K562 (cell line): ENCODE measurements around the gene PDE6B. TPM values are rescaled to one million over a fixed set of nuclear protein-coding genes. Genes with fewer than 3 reads are reported as not detected.

Experiments used
- CAMTA2 ChIP-seq: fragments of 250-450 bp; sonication (Bioruptor Pico); conservative IDR thresholded peaks from 2 replicates; pipeline ENCODE4 v1.5.1; 2022
- CHD2 ChIP-seq: IDR thresholded peaks from 2 replicates; pipeline ENCODE4 v1.6.1; 2011; ENCODE audit warnings: low read depth, low read length
- ETV1 ChIP-seq: fragments of 450-650 bp; conservative IDR thresholded peaks from 2 replicates; pipeline ENCODE4 v1.6.1; 2016; ENCODE audit warnings: missing genetic modification characterization, control low read depth, low read depth, missing compliant biosample characterization
- KDM1A ChIP-seq, 2 experiments: fragments of 450-650 bp; IDR thresholded peaks; 2 replicates each; pipeline ENCODE4 v1.6.1; 2016; ENCODE audit warnings: mild to moderate bottlenecking in 2 of 2
- MBD2 ChIP-seq: sonication (generic); IDR thresholded peaks from 2 replicates; pipeline ENCODE4 v1.6.1; 2016; ENCODE audit warnings: low read depth, borderline replicate concordance
- NFATC3 ChIP-seq: fragments of 450-650 bp; IDR thresholded peaks from 2 replicates; pipeline ENCODE4 v1.6.1; 2017; ENCODE audit warnings: mild to moderate bottlenecking
- NR2F6 ChIP-seq: fragments of 450-650 bp; formaldehyde crosslinking; IDR thresholded peaks from 2 replicates; pipeline ENCODE4 v1.4.0; 2020; ENCODE audit warnings: mild to moderate bottlenecking
- OTX1 ChIP-seq: fragments of 450-650 bp; formaldehyde crosslinking; IDR thresholded peaks from 2 replicates; pipeline ENCODE4 v1.4.0; 2022; ENCODE audit warnings: mild to moderate bottlenecking
- PTTG1 ChIP-seq: fragments of 450-650 bp; IDR thresholded peaks from 2 replicates; pipeline ENCODE4 v1.6.1; 2016; ENCODE audit warnings: low read depth, mild to moderate bottlenecking, missing genetic modification characterization, missing compliant biosample characterization
- RBBP5 ChIP-seq: fragments of 200-600 bp; sonication (generic); IDR thresholded peaks from 2 replicates; pipeline ENCODE4 v1.6.1; 2012; ENCODE audit warnings: borderline replicate concordance, mild to moderate bottlenecking, low read length, control low read depth, inconsistent platforms; ENCODE audit not compliant: insufficient read depth, poor library complexity, severe bottlenecking
- RUNX1 ChIP-seq: sonication (generic); IDR thresholded peaks from 2 replicates; pipeline ENCODE4 v1.6.1; 2016; ENCODE audit warnings: antibody characterized with exemption, low read depth
- TAF15 ChIP-seq: fragments of 200-400 bp; formaldehyde crosslinking; IDR thresholded peaks from 2 replicates; pipeline ENCODE4 v1.6.1; 2017; ENCODE audit warnings: mild to moderate bottlenecking, low read depth, low read length, moderate library complexity
- TSC22D4 ChIP-seq: fragments of 450-650 bp; IDR thresholded peaks from 2 replicates; pipeline ENCODE4 v1.6.1; 2016; ENCODE audit warnings: missing genetic modification characterization, missing biosample characterization, control low read depth
- WHSC1 ChIP-seq: IDR thresholded peaks from one replicate; pipeline ENCODE4 v1.6.1; 2012; ENCODE audit warnings: low read length, control low read depth, inconsistent platforms
- ZNF165 ChIP-seq: fragments of 250-450 bp; sonication (Bioruptor Pico); IDR thresholded peaks from 2 replicates; pipeline ENCODE4 v1.4.0; 2020; ENCODE audit warnings: borderline replicate concordance
- ZNF184 ChIP-seq: sonication (generic); formaldehyde crosslinking; IDR thresholded peaks from 2 replicates; pipeline ENCODE4 v1.5.0; 2020; ENCODE audit warnings: missing genetic modification reagents
- ZNF224 ChIP-seq: sonication (generic); formaldehyde crosslinking; IDR thresholded peaks from 2 replicates; pipeline ENCODE4 v1.8.0; 2022; ENCODE audit warnings: mild to moderate bottlenecking, missing genetic modification reagents
- ZNF696 ChIP-seq: fragments of 250-450 bp; sonication (Bioruptor Pico); conservative IDR thresholded peaks from 2 replicates; pipeline ENCODE4 v1.4.0; 2020; ENCODE audit warnings: mild to moderate bottlenecking, moderate library complexity
- polyA plus RNA-seq, 8 experiments: library from polyadenylated mRNA; depleted of rRNA in 4 of 8; stranded (reverse) in 5 of 8; unstranded in 3 of 8; fragments of >200 nt; fragmentation: Nextera tagmentation in 2 of 8; fragmentation: Illumina TruSeq in 1 of 8; extraction: Ambion mirVana in 2 of 8; extraction: Trizol in 1 of 8; gene quantifications; 2 replicates each; pipeline versions ENCODE4 v1.2.1 to v1.2.3, GENCODE V29; 2011 to 2014; ENCODE audit warnings: inconsistent platforms in 1 of 8, missing spikeins in 1 of 8
- total RNA-seq, 7 experiments: library from RNA; depleted of rRNA in 6 of 7; stranded (reverse); fragments of >200 nt in 6 of 7; fragmentation: Illumina TruSeq in 2 of 7; extraction: Trizol in 2 of 7; gene quantifications; 2 replicates each; pipeline versions ENCODE4 v1.2.1 to v1.2.3, GENCODE V29; 2011 to 2021; ENCODE audit warnings: low replicate concordance in 1 of 7
- TF ChIP-seq, protein P1 (sequence below): sonication (generic); formaldehyde crosslinking; IDR thresholded peaks from 2 replicates; pipeline ENCODE4 v1.8.0; 2022; ENCODE audit warnings: mild to moderate bottlenecking, missing genetic modification reagents
- TF ChIP-seq, protein P2 (sequence below): sonication (generic); formaldehyde crosslinking; IDR thresholded peaks from 2 replicates; pipeline ENCODE4 v1.8.0; 2022; ENCODE audit warnings: mild to moderate bottlenecking, low read depth, missing genetic modification reagents
- TF ChIP-seq, protein P3 (sequence below): fragments of 450-650 bp; formaldehyde crosslinking; conservative IDR thresholded peaks from 2 replicates; pipeline ENCODE4 v1.4.0; 2022; ENCODE audit warnings: mild to moderate bottlenecking, missing genetic modification characterization
- TF ChIP-seq, protein P4 (sequence below): fragments of 450-650 bp; IDR thresholded peaks from 2 replicates; pipeline ENCODE4 v1.6.1; 2016; ENCODE audit warnings: missing biosample characterization, missing genetic modification characterization

PDE6B gene
- total and polyA plus RNA-seq, 9 of the 15 experiments (the other 6 are each of a cell fraction or from before 2014, with no cell fraction given): 0.04 TPM; not detected in 8

DNA sequence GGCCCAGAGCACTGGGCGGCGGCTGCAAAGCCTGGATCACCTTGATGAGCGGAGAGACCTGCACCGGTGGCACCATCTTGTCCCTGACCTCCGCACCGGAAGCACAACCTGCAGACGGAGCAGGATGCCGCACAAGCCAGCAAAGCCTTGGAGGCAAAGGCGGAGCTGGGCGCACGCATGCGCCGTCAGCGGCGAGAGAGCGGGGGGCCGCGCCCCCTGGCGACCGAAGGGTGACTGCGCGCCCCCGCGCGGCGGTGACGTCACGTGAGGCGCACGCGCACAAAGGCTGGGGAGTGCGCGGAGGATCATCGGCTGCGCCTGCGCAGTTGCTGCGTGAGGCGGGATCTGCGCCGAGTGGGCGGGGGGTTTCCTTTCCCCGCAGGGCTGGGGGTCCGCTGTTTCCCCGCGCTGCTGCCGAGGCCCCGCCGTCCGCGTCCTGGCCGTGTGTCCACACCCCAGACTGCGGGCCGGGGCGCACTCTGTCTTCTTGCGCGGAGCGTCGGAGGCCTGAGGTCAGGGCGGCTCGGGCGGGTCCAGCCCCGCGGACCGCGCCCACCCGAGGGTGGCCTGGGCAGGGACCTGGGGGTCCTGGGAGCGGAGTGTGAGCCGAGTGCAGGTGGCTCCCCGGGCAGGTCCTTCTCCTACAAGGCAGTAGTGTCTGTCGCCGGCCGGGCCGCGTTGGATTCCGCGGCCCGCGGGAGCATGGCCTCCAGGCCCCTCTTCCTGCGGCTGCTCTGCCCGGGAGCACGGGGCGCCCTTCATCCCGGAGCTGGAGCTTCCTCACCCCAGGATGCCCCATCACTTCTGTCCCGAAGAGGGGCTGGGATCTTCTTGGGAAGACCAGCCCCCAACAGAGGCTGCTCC, 49.0 kb downstream of the PDE6B start, which contains the start of the genes ATP5ME and MYL5 (continued):
- TF ChIP-seq, protein P1, sequence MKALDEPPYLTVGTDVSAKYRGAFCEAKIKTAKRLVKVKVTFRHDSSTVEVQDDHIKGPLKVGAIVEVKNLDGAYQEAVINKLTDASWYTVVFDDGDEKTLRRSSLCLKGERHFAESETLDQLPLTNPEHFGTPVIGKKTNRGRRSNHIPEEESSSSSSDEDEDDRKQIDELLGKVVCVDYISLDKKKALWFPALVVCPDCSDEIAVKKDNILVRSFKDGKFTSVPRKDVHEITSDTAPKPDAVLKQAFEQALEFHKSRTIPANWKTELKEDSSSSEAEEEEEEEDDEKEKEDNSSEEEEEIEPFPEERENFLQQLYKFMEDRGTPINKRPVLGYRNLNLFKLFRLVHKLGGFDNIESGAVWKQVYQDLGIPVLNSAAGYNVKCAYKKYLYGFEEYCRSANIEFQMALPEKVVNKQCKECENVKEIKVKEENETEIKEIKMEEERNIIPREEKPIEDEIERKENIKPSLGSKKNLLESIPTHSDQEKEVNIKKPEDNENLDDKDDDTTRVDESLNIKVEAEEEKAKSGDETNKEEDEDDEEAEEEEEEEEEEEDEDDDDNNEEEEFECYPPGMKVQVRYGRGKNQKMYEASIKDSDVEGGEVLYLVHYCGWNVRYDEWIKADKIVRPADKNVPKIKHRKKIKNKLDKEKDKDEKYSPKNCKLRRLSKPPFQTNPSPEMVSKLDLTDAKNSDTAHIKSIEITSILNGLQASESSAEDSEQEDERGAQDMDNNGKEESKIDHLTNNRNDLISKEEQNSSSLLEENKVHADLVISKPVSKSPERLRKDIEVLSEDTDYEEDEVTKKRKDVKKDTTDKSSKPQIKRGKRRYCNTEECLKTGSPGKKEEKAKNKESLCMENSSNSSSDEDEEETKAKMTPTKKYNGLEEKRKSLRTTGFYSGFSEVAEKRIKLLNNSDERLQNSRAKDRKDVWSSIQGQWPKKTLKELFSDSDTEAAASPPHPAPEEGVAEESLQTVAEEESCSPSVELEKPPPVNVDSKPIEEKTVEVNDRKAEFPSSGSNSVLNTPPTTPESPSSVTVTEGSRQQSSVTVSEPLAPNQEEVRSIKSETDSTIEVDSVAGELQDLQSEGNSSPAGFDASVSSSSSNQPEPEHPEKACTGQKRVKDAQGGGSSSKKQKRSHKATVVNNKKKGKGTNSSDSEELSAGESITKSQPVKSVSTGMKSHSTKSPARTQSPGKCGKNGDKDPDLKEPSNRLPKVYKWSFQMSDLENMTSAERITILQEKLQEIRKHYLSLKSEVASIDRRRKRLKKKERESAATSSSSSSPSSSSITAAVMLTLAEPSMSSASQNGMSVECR (CRISPR knock-in tag): no peak
- TF ChIP-seq CAMTA2 (CRISPR knock-in tag) (no peak), RUNX1 (no peak), WHSC1 (no peak), TAF15 (no peak), KDM1A (IDR thresholded peaks at IDR 0.05) (no peak), CHD2 (peak; percentile 33; the same call in 1 of the 2 replicates), ZNF165 (CRISPR knock-in tag) (no peak), NFATC3 (no peak), RBBP5 (peak; percentile 57), ZNF224 (no peak), ZNF184 (CRISPR knock-in tag) (no peak), NR2F6 (no peak), MBD2 (0 out of 2 replicates have a peak, but pooled peaks have one; percentile 48), TSC22D4 (tag) (no peak), OTX1 (CRISPR knock-in tag) (no peak), ETV1 (tag) (peak; percentile 68), PTTG1 (no peak), ZNF696 (CRISPR knock-in tag) (no peak)
- TF ChIP-seq, protein P2, sequence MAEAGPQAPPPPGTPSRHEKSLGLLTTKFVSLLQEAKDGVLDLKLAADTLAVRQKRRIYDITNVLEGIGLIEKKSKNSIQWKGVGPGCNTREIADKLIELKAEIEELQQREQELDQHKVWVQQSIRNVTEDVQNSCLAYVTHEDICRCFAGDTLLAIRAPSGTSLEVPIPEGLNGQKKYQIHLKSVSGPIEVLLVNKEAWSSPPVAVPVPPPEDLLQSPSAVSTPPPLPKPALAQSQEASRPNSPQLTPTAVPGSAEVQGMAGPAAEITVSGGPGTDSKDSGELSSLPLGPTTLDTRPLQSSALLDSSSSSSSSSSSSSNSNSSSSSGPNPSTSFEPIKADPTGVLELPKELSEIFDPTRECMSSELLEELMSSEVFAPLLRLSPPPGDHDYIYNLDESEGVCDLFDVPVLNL (CRISPR knock-in tag): no peak
- TF ChIP-seq, protein P3, sequence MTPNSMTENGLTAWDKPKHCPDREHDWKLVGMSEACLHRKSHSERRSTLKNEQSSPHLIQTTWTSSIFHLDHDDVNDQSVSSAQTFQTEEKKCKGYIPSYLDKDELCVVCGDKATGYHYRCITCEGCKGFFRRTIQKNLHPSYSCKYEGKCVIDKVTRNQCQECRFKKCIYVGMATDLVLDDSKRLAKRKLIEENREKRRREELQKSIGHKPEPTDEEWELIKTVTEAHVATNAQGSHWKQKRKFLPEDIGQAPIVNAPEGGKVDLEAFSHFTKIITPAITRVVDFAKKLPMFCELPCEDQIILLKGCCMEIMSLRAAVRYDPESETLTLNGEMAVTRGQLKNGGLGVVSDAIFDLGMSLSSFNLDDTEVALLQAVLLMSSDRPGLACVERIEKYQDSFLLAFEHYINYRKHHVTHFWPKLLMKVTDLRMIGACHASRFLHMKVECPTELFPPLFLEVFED (CRISPR knock-in tag): no peak
- TF ChIP-seq, protein P4, sequence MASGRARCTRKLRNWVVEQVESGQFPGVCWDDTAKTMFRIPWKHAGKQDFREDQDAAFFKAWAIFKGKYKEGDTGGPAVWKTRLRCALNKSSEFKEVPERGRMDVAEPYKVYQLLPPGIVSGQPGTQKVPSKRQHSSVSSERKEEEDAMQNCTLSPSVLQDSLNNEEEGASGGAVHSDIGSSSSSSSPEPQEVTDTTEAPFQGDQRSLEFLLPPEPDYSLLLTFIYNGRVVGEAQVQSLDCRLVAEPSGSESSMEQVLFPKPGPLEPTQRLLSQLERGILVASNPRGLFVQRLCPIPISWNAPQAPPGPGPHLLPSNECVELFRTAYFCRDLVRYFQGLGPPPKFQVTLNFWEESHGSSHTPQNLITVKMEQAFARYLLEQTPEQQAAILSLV: no peak
